Skeletal muscle tissue (tissue), 4 donors: ENCODE results near the gene SKIC8. TPM values are rescaled to one million over a fixed set of nuclear protein-coding genes. Genes with fewer than 3 reads are reported as not detected.

Experiments used
- H3K27ac ChIP-seq: one replicate; pipeline ENCODE4 v1.7.0; 2013; ENCODE audit warnings: mild to moderate bottlenecking, low read depth, low read length, inconsistent platforms
- H3K27me3 ChIP-seq, 3 donors: one replicate each; pipeline ENCODE4 v1.7.0; 2013; ENCODE audit warnings: low read length in 3 of 3; ENCODE audit not compliant: control insufficient read depth in 3 of 3, insufficient read depth in 3 of 3
- H3K36me3 ChIP-seq, 3 donors: one replicate each; pipeline ENCODE4 v1.7.0; 2013; ENCODE audit warnings: low read length in 3 of 3; ENCODE audit not compliant: control insufficient read depth in 3 of 3, insufficient read depth in 3 of 3
- H3K4me1 ChIP-seq, 3 donors: one replicate each; pipeline ENCODE4 v1.7.0; 2013; ENCODE audit warnings: low read length in 3 of 3, mild to moderate bottlenecking in 3 of 3; ENCODE audit not compliant: control insufficient read depth in 3 of 3, insufficient read depth in 3 of 3
- H3K4me3 ChIP-seq, 3 donors: one replicate each; pipeline ENCODE4 v1.7.0; 2013; ENCODE audit warnings: low read length in 3 of 3
- H3K9ac ChIP-seq, 3 donors: one replicate each; pipeline ENCODE4 v1.7.0; 2013; ENCODE audit warnings: low read length in 3 of 3, mild to moderate bottlenecking in 3 of 3, moderate library complexity in 2 of 3, low read depth in 1 of 3
- H3K9me3 ChIP-seq, 3 donors: one replicate each; pipeline ENCODE4 v1.7.0; 2013; ENCODE audit warnings: low read length in 3 of 3; ENCODE audit not compliant: control insufficient read depth in 3 of 3
- total RNA-seq: library from RNA; depleted of rRNA; stranded (reverse); fragments of >200 nt; gene quantifications from one replicate; pipeline ENCODE4 v1.2.3, GENCODE V29; 2014
- donor health status: Osteomylitis.

The SKIC8 gene
- total RNA-seq, 1 donor from 2014 or later: 56.9 TPM

- H3K9me3 ChIP-seq: no peaks in the 10 kb centered on the region
- H3K4me3 ChIP-seq: no peak overlapping the region
- no peaks in the 10 kb centered on the region for H3K27me3 ChIP-seq
- H3K27ac ChIP-seq: peak overlapping the region; percentile 28
- peak overlapping the region in 1 of 3 donors; percentile 2 for H3K9ac ChIP-seq
- H3K36me3 ChIP-seq: peaks cover 52 to 75% (median 62%) of the 10 kb centered on the region in 3 donors
- H3K4me1 ChIP-seq: peaks cover 0 to 4% (median 0%) of the 10 kb centered on the region in 3 donors
These were observed 23.1 kb downstream of the SKIC8 start for GRCh38 chr15:78276064-78276943.

GRCh38 chr15:78274994-78275393 is 24.4 kb downstream of the SKIC8 start:
- H3K4me1 ChIP-seq: peaks cover 0 to 13% (median 2%) of the 10 kb centered on the region in 3 donors
- H3K9ac ChIP-seq: peak overlapping the region in 1 of 3 donors; percentile 4
- no peaks in the 10 kb centered on the region for H3K9me3 ChIP-seq
- H3K27ac ChIP-seq: no peak overlapping the region
- no peak overlapping the region for H3K4me3 ChIP-seq
- no peaks in the 10 kb centered on the region for H3K27me3 ChIP-seq
- H3K36me3 ChIP-seq: peaks cover 43 to 67% (median 57%) of the 10 kb centered on the region in 3 donors

GRCh38 chr15:78272776-78273175 is 26.6 kb downstream of the SKIC8 start:
- H3K4me3 ChIP-seq: no peak overlapping the region
- peaks cover 31 to 51% (median 44%) of the 10 kb centered on the region in 3 donors for H3K36me3 ChIP-seq
- no peaks in the 10 kb centered on the region for H3K9me3 ChIP-seq
- H3K27me3 ChIP-seq: no peaks in the 10 kb centered on the region
- H3K27ac ChIP-seq: no peak overlapping the region
- peaks cover 9 to 28% (median 18%) of the 10 kb centered on the region in 3 donors for H3K4me1 ChIP-seq
- H3K9ac ChIP-seq: no peak overlapping the region

- H3K4me3 ChIP-seq: no peak overlapping the region
These were observed 27.1 kb downstream of the SKIC8 start for GRCh38 chr15:78272316-78272715.

GRCh38 chr15:78266806-78267205 is 32.6 kb downstream of the SKIC8 start:
- Histone ChIP-seq H3K4me1 (peaks cover 34 to 55% (median 38%) of the 10 kb centered on the region in 3 donors), H3K9ac (peak overlapping the region; percentile 80 to 90 (median 83)), H3K9me3 (no peaks in the 10 kb centered on the region), H3K27ac (peak overlapping the region; percentile 95), H3K4me3 (peak overlapping the region; percentile 63 to 68 (median 65)), H3K36me3 (peaks cover 4 to 9% (median 8%) of the 10 kb centered on the region in 3 donors), H3K27me3 (no peaks in the 10 kb centered on the region)

More at GRCh38 chr15:78272316-78272715, 27.1 kb downstream of the SKIC8 start:
- Histone ChIP-seq H3K36me3 (peaks cover 31 to 46% (median 41%) of the 10 kb centered on the region in 3 donors), H3K4me1 (peaks cover 13 to 32% (median 20%) of the 10 kb centered on the region in 3 donors), H3K9me3 (no peaks in the 10 kb centered on the region), H3K27me3 (no peaks in the 10 kb centered on the region), H3K27ac (no peak overlapping the region), H3K9ac (no peak overlapping the region)

GRCh38 chr15:78266229-78266628 is 33.2 kb downstream of the SKIC8 start:
- peak overlapping the region; percentile 80 to 90 (median 83) for H3K9ac ChIP-seq
- peak overlapping the region; percentile 95 for H3K27ac ChIP-seq
- peak overlapping the region; percentile 63 to 68 (median 65) for H3K4me3 ChIP-seq
- no peaks in the 10 kb centered on the region for H3K27me3 ChIP-seq
- no peaks in the 10 kb centered on the region for H3K9me3 ChIP-seq
- peaks cover 34 to 52% (median 38%) of the 10 kb centered on the region in 3 donors for H3K4me1 ChIP-seq
- H3K36me3 ChIP-seq: peaks cover 2 to 7% (median 5%) of the 10 kb centered on the region in 3 donors

- Histone ChIP-seq H3K36me3 (peaks cover 0 to 3% (median under 1%) of the 10 kb centered on the region in 3 donors), H3K4me3 (peak overlapping the region; percentile 65 to 88 (median 76)), H3K27me3 (no peaks in the 10 kb centered on the region), H3K4me1 (peaks cover 34 to 50% (median 38%) of the 10 kb centered on the region in 3 donors), H3K9me3 (no peaks in the 10 kb centered on the region), H3K27ac (peak overlapping the region; percentile 95), H3K9ac (peak overlapping the region; percentile 90 to 94 (median 91))
These were observed 33.6 kb downstream of the SKIC8 start for GRCh38 chr15:78265752-78266224.

- H3K4me1 ChIP-seq: peaks cover 34 to 46% (median 37%) of the 10 kb centered on the region in 3 donors
- peak overlapping the region; percentile 64 to 88 (median 76) for H3K4me3 ChIP-seq
- peak overlapping the region; percentile 78 to 94 (median 91) for H3K9ac ChIP-seq
- peak overlapping the region; percentile 95 for H3K27ac ChIP-seq
- H3K27me3 ChIP-seq: no peaks in the 10 kb centered on the region
- no peaks in the 10 kb centered on the region for H3K36me3 ChIP-seq
- H3K9me3 ChIP-seq: no peaks in the 10 kb centered on the region
These were observed 34.3 kb downstream of the SKIC8 start for GRCh38 chr15:78265137-78265460.

GRCh38 chr15:78264304-78265136 is 34.9 kb downstream of the SKIC8 start, which contains the start of gene DNAJA4:
TSS of gene DNAJA4 (plus strand) at chr15:78264562. CDS start at chr15:78264764, 202 bp downstream.
- Histone ChIP-seq H3K4me1 (peaks cover 34 to 44% (median 35%) of the 10 kb centered on the region in 3 donors), H3K36me3 (no peaks in the 10 kb centered on the region), H3K4me3 (peak within 1 kb of the TSS; percentile 64 to 88 (median 76)), H3K27ac (peak within 1 kb of the TSS; percentile 95), H3K27me3 (no peaks in the 10 kb centered on the region), H3K9ac (peak within 1 kb of the TSS; percentile 78 to 94 (median 91)), H3K9me3 (no peaks in the 10 kb centered on the region)
